Aorta (tissue), 4 donors: ENCODE data around the gene LGI4. TPM values are rescaled to one million over a fixed set of nuclear protein-coding genes. Genes with fewer than 3 reads are reported as not detected.

Experiments
- polyA plus RNA-seq, 2 donors: library from polyadenylated mRNA; stranded (reverse); fragments of 200-250 nt; gene quantifications; one replicate each; pipeline ENCODE4 v1.2.3, GENCODE V29; 2013
- total RNA-seq, 2 donors: library from RNA; stranded (reverse); fragmentation: NEBNext Ultra II Directional; extraction: Animal tissue kit (Norgen Biotek cat#: 25700); gene quantifications; one replicate each; pipeline ENCODE4 v1.2.1, GENCODE V29; 2021
- donor health status: healthy with polysubstance abuse.
- donor health status: Bipolar disorder and iron deficiency.
- donor health status: DM: no; HTN: no; CAD: no.
- donor health status: DM: yes; HTN: yes; CAD: no.

LGI4 gene
- total and polyA plus RNA-seq, 4 donors, result 5.1 to 17.5 (median 16.2) TPM

Other genes with a start within 250 kb of the LGI4 start
- 1 to 10 TPM; 1.9 to 3.1 TPM for gene ZNF30, start 208.2 kb downstream of the LGI4 start, total RNA-seq
- 10 to 100 TPM in 1 of 2 donors, 1 to 10 TPM in 1; 2.6 to 10.9 TPM for gene ZNF30, start 208.2 kb downstream of the LGI4 start, polyA plus RNA-seq
- gene ZNF792, start 170.8 kb downstream of the LGI4 start, total RNA-seq, result 10 to 100 TPM in 1 of 2 donors, 1 to 10 TPM in 1; 5.2 to 13.5 TPM
- 1 to 10 TPM; 1.0 to 1.8 TPM for gene ZNF792, start 170.8 kb downstream of the LGI4 start, polyA plus RNA-seq
- gene GRAMD1A, start 134.7 kb downstream of the LGI4 start, total RNA-seq, result 10 to 100 TPM; 65.7 to 92.7 TPM
- 10 to 100 TPM; 13.4 to 59.0 TPM for gene GRAMD1A, start 134.7 kb downstream of the LGI4 start, polyA plus RNA-seq
- gene SCN1B, start 104.6 kb downstream of the LGI4 start, total RNA-seq, result 10 to 100 TPM; 11.9 to 21.4 TPM
- 10 to 100 TPM in 1 of 2 donors, 1 to 10 TPM in 1; 9.9 to 15.3 TPM for gene SCN1B, start 104.6 kb downstream of the LGI4 start, polyA plus RNA-seq
- gene HPN, start 93.3 kb downstream of the LGI4 start, total RNA-seq, result 1 to 10 TPM in 1 of 2 donors, under 1 TPM in 1; 0.71 to 2.7 TPM
- gene HPN, start 93.3 kb downstream of the LGI4 start, polyA plus RNA-seq, result not detected
- 1 to 10 TPM in 1 of 2 donors, under 1 TPM in 1; 0.49 to 1.2 TPM for gene FXYD3, start 19.2 kb downstream of the LGI4 start, total RNA-seq
- 10 to 100 TPM in 1 of 2 donors, 1 to 10 TPM in 1; 7.4 to 77.6 TPM for gene FXYD3, start 19.2 kb downstream of the LGI4 start, polyA plus RNA-seq
- 100 to 1,000 TPM; 179 to 202 TPM for gene FXYD1, start 3.8 kb upstream of the LGI4 start, total RNA-seq
- 100 to 1,000 TPM; 150 to 288 TPM for gene FXYD1, start 3.8 kb upstream of the LGI4 start, polyA plus RNA-seq
- gene FXYD7, start 8.2 kb upstream of the LGI4 start, total RNA-seq, result under 1 TPM in 1 of 2 donors, not detected in 1; 0.63 TPM
- gene FXYD7, start 8.2 kb upstream of the LGI4 start, polyA plus RNA-seq, result 1 to 10 TPM in 1 of 2 donors, not detected in 1; 1.8 TPM
- gene FXYD5, start 19.7 kb upstream of the LGI4 start, total RNA-seq, result 100 to 1,000 TPM in 1 of 2 donors, 10 to 100 TPM in 1; 71.7 to 126 TPM
- 100 to 1,000 TPM in 1 of 2 donors, 10 to 100 TPM in 1; 89.5 to 179 TPM for gene FXYD5, start 19.7 kb upstream of the LGI4 start, polyA plus RNA-seq
- gene FAM187B, start 93.7 kb upstream of the LGI4 start, total RNA-seq, result not detected
- not detected for gene FAM187B, start 93.7 kb upstream of the LGI4 start, polyA plus RNA-seq
- 10 to 100 TPM in 1 of 2 donors, 1 to 10 TPM in 1; 9.8 to 13.1 TPM for gene LSR, start 113.9 kb upstream of the LGI4 start, total RNA-seq
- gene LSR, start 113.9 kb upstream of the LGI4 start, polyA plus RNA-seq, result 10 to 100 TPM in 1 of 2 donors, 1 to 10 TPM in 1; 5.8 to 12.4 TPM
- gene USF2, start 133.9 kb upstream of the LGI4 start, total RNA-seq, result 100 to 1,000 TPM in 1 of 2 donors, 10 to 100 TPM in 1; 85.3 to 107 TPM
- 100 to 1,000 TPM; 101 to 148 TPM for gene USF2, start 133.9 kb upstream of the LGI4 start, polyA plus RNA-seq
- 1 to 10 TPM in 1 of 2 donors, not detected in 1; 2.5 TPM for gene HAMP, start 147.5 kb upstream of the LGI4 start, total RNA-seq
- not detected for gene HAMP, start 147.5 kb upstream of the LGI4 start, polyA plus RNA-seq
- under 1 TPM in 1 of 2 donors, not detected in 1; 0.42 TPM for gene MAG, start 157.1 kb upstream of the LGI4 start, total RNA-seq
- not detected for gene MAG, start 157.1 kb upstream of the LGI4 start, polyA plus RNA-seq
- gene CD22, start 194.1 kb upstream of the LGI4 start, total RNA-seq, result 1 to 10 TPM; 2.9 to 3.1 TPM
- under 1 TPM in 1 of 2 donors, not detected in 1; 0.75 TPM for gene CD22, start 194.1 kb upstream of the LGI4 start, polyA plus RNA-seq
- not detected for gene FFAR1, start 212.8 kb upstream of the LGI4 start, total RNA-seq
- not detected for gene FFAR1, start 212.8 kb upstream of the LGI4 start, polyA plus RNA-seq
- under 1 TPM; 0.32 to 0.39 TPM for gene FFAR3, start 223.4 kb upstream of the LGI4 start, total RNA-seq
- gene FFAR3, start 223.4 kb upstream of the LGI4 start, polyA plus RNA-seq, result not detected
- gene GPR42, start 236.0 kb upstream of the LGI4 start, total RNA-seq, result not detected
- gene GPR42, start 236.0 kb upstream of the LGI4 start, polyA plus RNA-seq, result not detected